HG03060 (cell line): Measurements from ENCODE around the gene DIRAS1.

ENCODE experiments used
- ATAC-seq: cut with Tn5 transposase; IDR thresholded peaks from one replicate; pipeline ENCODE4 v1.9.1; 2021; ENCODE audit warnings: low read depth, moderate number of reproducible peaks; ENCODE audit not compliant: unreplicated experiment

DIRAS1 gene

DNA sequence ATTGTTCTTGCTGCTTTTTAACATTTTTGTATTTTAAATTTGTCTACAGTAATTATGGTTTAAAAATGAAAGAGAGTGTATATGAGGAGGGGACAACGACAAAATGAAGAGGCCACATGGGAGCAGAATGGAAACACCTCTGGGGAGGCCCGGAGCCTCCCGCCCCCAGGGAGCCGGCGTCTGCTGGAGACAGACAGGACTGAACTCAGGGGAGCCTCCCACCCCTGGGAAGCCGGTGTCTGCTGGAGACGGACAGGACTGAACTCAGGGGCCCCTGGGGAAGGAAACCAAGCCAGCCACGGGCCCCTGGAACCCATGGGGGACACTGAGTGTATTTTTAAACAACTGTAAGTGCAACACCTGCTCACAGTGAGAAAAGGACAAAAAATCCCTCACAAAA lies 35.3 kb upstream of the DIRAS1 start:
- ATAC-seq: no peak

- no peak for ATAC-seq
Observed at GRCh38 chr19:2755811-2756210, 34.6 kb upstream of the DIRAS1 start.

DNA sequence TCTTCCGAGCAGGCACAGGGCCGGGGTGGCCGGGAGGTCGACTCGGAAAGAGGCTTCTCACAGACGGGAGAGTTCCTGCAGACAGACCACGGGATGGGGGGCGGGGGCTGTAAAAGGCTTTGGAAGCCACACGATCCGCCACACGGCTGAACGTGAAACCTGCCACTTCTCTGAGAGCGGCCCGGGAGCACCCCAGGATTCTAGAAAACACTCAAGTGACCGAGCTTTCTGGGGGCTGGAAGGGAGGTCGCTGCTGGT lies 34.2 kb upstream of the DIRAS1 start:
- no peak for ATAC-seq

GRCh38 chr19:2754659-2755447 lies 33.7 kb upstream of the DIRAS1 start:
- ATAC-seq: no peak

GRCh38 chr19:2751438-2751830 lies 30.3 kb upstream of the DIRAS1 start:
- no peak for ATAC-seq

DNA sequence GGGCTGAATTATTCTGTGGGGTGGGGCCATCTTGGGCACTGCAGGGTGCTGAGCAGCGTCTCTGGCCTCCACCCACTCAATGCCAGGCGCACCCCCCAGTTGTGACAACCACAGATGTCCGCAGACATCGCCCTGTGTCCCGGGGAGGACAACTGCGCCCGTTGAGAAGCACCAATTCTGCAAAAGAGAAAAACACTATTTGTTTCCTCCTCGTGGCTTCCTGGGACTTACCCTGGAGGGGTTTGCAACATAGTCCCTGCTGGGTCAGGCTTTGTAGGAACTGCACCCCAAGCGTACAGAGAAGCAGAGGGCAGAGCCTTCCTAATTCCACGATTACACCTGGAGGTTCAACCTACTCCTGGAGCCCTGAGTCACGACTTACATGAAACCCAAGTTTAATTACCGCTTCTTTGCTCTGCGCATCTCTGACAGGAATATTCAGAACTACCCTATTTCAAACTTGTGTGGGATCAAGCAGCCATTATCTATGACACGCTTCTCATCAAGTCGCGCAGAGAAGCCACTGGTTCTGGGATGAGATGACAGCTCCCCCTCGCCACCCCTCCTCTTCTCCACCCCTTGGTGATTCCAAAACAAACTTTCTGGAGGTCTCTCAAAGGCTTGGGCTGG lies 29.8 kb upstream of the DIRAS1 start:
- no peak for ATAC-seq

GRCh38 chr19:2747349-2747748 lies 26.2 kb upstream of the DIRAS1 start:
- no peak for ATAC-seq

- ATAC-seq: no peak
Observed at GRCh38 chr19:2744113-2744512, 22.9 kb upstream of the DIRAS1 start.

GRCh38 chr19:2743099-2743498 lies 21.9 kb upstream of the DIRAS1 start:
- no peak for ATAC-seq

- ATAC-seq: no peak
Observed at GRCh38 chr19:2740314-2740656, 19.1 kb upstream of the DIRAS1 start.

DNA sequence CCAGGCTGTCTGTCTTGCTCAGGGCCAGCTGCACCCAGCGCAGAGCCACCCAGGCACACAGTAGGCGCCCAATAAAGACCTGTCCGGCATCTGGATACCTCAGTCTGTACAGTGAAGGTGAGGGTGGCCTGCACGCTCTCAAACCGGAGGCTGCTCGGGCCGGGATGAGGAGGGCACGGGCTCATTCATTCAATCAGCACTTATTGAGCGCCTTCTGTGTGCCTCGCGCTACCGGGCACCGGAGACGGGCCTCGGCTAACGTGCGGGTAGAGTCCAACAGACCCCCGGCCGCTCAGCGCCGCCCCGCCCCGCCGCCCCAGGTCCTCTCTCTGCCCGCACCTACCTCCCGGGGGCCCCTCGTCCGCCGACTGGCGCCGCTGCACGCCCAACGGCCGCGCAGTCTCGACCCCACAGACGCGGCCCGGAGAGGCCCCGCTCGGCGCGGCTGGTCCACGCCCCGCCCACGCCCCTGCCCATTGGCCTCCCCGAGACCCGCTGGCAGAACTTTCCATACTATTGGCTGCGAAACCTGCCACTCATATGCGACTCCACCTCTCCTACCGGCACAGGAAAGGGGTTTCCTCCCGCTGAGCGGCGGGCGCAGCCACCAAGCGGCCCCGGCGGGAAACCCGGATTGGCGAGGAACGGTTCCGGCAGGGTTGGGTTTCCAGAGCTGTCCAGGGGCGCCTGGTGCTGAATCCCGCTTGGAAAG lies 18.6 kb upstream of the DIRAS1 start, which contains the start of gene SLC39A3:
TSS of gene SLC39A3 (minus strand) at position 416 of the 712 bp plus-strand sequence. CDS start 2,760 bp downstream, outside the sequence.
- ATAC-seq: peak; percentile 78

- ATAC-seq: no peak
Observed at GRCh38 chr19:2736550-2737190, 15.5 kb upstream of the DIRAS1 start.

- no peak for ATAC-seq
Observed at GRCh38 chr19:2735374-2735773, 14.2 kb upstream of the DIRAS1 start.

- ATAC-seq: no peak
Observed at GRCh38 chr19:2734589-2735288, 13.6 kb upstream of the DIRAS1 start.

DNA sequence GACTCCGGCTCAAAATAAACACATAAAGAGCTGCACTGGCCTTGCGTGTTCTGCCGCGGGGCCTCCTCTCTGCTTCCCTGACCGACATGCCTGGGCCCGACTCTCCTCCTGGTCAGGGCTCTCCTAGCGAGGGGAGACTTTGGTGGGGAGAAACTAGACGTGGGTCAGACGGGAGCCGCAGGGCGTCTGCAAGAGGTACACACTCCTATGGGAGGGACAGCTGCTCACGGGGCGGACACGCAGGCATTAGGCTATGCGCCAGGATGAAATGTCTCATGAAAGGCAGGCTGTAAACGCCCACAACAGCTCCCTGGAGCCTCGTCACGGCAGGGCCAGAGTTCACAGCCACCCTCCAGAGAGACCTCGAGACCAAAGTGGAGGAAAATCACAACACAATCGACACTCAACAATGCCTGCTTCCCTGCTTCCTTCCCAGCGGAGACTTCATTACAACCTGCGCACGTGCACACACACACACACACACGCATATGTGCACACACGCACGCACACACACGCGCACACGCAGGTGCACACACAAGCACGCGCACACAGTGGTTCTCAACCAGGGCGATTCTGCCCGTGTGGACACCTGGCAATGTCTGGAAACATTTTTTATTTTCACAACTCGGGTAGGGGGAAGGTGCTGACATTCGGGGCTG lies 12.9 kb upstream of the DIRAS1 start:
- no peak for ATAC-seq

DNA sequence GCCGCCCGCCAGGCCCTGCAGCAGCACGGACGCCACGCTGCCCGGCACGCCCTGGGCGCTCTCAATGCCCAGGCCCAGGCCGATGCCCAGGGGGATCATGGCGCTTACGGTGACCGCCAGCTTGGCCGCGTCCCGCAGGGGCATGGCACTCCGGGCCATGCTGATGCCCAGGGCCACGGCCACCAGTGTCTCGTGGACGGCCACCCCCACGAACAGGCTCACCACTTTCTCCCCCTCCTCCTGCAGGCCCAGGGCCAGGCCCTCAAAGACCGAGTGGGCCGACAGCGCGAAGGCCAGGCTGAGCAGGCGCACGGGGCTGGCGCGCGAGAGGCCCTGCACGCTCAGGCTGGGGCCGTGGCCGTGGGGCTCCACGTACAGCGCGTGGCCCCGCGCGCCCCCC lies 11.7 kb upstream of the DIRAS1 start:
- ATAC-seq: no peak

DNA sequence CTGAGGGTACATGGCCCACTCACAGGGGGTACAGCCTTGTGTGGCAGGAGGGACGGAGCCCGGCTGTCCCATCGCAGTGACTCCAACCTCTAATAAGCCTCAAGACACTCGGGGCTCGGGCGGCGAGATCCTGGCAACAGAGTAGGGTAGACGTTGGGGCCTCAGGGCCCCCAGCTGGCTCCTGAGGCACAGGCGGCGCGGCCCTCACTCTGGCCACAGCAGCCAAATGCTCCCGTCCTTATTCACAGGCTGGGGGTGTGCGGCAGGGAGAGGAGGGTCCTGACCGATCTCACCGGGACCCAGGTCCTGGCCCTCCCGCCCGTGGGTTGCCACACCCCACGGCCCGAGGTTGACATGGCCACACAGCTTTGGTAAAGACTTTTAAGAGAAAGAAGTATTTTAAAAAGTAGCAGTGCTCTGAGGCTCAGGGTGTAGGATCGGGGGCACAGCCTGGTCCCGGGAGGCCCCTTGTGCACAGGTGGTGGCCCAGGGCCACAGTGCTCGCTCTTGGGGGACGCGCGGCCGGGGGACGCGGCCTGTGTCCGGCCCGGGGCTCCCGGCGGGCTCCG lies 11.1 kb upstream of the DIRAS1 start:
- ATAC-seq: no peak

DNA sequence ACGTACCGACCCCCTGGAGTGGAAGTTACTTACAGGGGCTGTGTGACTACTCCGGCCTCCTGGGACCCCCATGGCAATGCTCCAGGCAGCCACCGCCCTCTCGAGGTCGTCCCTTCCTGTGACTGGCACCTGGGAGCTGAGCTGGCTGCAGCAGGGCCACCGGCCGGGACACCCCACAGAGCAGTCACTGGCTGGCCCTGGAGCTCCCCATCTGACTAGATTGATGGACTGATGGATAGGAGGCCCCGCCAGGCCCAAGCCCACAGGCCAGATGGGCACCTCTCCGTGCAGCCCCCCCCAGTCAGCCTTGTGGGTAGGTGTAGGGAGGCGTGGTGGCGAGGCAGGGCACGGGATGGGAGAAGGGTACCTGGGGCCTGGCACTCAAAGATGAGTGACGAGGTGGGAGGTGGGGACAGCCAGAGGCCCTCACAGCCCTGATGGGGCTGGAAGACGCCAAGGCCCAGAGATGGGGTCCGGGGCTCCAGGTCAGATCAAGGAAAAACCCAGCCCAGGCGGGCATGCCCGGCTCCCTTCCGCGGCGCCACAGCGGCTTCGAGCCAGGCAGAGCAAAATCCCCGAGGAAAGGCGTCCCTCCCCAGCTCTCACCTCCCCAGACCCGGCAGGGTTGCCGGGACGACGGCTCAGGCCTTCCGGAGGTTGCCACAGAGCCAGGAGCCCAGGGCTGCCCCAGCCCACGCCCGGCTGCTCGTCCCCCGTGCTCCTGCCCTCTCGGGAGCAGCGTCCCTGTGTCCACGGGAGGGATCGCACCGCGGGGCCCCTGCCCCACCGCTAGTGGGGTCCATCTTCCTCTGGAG lies 10.2 kb upstream of the DIRAS1 start:
- ATAC-seq: no peak
